H1 (cell line): ENCODE data around the gene IGFBP6.

Experiments
- CEBPB ChIP-seq: IDR thresholded peaks from 2 replicates; pipeline ENCODE4 v1.6.1; 2012; ENCODE audit warnings: low read depth, low read length
- EP300 ChIP-seq, 2 experiments: IDR thresholded peaks; 1 replicate in 1 of 2; 2 replicates in 1 of 2; pipeline ENCODE4 v1.6.1; 2011 to 2012; ENCODE audit warnings: low read depth in 2 of 2, low read length in 2 of 2, mild to moderate bottlenecking in 2 of 2, borderline replicate concordance in 1 of 2, inconsistent platforms in 1 of 2, moderate library complexity in 1 of 2
- EZH2 ChIP-seq: fragments of 200-600 bp; sonication (generic); IDR thresholded peaks from 2 replicates; pipeline ENCODE4 v1.7.1; 2012; ENCODE audit warnings: low read depth, mild to moderate bottlenecking, moderate library complexity, low read length, inconsistent platforms; ENCODE audit not compliant: severe bottlenecking
- POU5F1 ChIP-seq: IDR thresholded peaks from 2 replicates; pipeline ENCODE4 v1.6.1; 2011; ENCODE audit warnings: low read depth, mild to moderate bottlenecking, low read length, moderate library complexity
- RAD21 ChIP-seq, 2 experiments: IDR thresholded peaks in 1 of 2; conservative IDR thresholded peaks in 1 of 2; 2 replicates each; pipeline ENCODE4 v1.6.1; 2011; ENCODE audit warnings: low read depth in 2 of 2, low read length in 2 of 2, improper control_type of control experiment in 1 of 2, inconsistent platforms in 1 of 2, mild to moderate bottlenecking in 1 of 2, moderate library complexity in 1 of 2
- YY1 ChIP-seq: IDR thresholded peaks from 2 replicates; pipeline ENCODE4 v1.6.1; 2011; ENCODE audit warnings: low read depth, mild to moderate bottlenecking, low read length
- TF ChIP-seq, protein P1 (sequence below): IDR thresholded peaks from 2 replicates; pipeline ENCODE4 v1.6.1; 2012; ENCODE audit warnings: low read length, inconsistent platforms
- TF ChIP-seq, protein P2 (sequence below): IDR thresholded peaks from 2 replicates; pipeline ENCODE4 v1.6.1; 2011; ENCODE audit warnings: low read length, improper control_type of control experiment
- TF ChIP-seq, protein P3 (sequence below), 3 experiments: IDR thresholded peaks; 1 replicate in 2 of 3; 2 replicates in 1 of 3; pipeline versions ENCODE4 v1.5.1 to v1.6.1; 2011; ENCODE audit warnings: low read length in 3 of 3, mild to moderate bottlenecking in 3 of 3, inconsistent platforms in 2 of 3, low read depth in 1 of 3, moderate library complexity in 1 of 3; ENCODE audit not compliant: insufficient read depth in 1 of 3; ENCODE audit errors: control extremely low read depth in 1 of 3

DNA sequence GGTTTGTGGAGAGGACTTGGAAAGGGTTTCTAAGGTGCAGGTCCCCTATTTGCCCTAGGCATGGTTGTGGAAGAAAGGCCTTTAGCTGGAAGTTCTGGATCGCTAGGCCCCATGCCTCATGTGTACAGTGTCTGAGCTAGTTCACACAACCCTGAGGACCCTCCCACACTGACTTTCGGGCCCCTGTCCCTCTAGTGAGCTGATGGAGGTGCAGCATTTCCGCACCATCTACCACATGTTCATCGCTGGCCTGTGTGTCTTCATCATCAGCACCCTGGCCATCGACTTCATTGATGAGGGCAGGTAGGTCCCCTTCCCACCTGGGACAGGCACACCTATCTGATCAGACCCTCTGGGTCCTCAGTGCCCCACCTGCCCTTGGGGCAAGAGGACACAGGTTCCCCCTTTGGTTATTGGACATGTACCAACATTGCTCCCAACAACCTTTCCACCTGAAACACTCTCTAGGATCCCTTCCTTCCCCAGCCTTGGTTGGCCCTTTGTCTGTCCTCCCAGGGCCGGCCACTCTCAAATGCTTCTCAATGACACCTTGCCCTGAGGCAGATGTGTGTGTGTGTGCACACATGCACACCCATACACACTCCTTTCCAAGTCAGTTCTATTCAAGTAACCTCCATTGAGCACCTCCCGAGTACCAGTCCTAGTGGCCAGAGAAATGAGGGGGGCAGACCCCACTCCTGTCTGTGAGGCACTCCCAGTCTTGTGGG lies 8.4 kb downstream of the IGFBP6 start:
- TF ChIP-seq EZH2 (no peak), RAD21 (IDR thresholded peaks at IDR 0.05 in 1 of 2, conservative IDR thresholded peaks at IDR 0.05 in 1 of 2; ENCODE audit: low read depth in 2 of 2, low read length in 2 of 2) (no peak), POU5F1 (no peak), CEBPB (no peak), EP300 (IDR thresholded peaks at IDR 0.05; ENCODE audit: borderline replicate concordance in 1 of 2, low read depth in 2 of 2, low read length in 2 of 2) (no peak), YY1 (no peak)
- TF ChIP-seq, protein P1, sequence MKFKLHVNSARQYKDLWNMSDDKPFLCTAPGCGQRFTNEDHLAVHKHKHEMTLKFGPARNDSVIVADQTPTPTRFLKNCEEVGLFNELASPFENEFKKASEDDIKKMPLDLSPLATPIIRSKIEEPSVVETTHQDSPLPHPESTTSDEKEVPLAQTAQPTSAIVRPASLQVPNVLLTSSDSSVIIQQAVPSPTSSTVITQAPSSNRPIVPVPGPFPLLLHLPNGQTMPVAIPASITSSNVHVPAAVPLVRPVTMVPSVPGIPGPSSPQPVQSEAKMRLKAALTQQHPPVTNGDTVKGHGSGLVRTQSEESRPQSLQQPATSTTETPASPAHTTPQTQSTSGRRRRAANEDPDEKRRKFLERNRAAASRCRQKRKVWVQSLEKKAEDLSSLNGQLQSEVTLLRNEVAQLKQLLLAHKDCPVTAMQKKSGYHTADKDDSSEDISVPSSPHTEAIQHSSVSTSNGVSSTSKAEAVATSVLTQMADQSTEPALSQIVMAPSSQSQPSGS, result no peak
- TF ChIP-seq, protein P2, sequence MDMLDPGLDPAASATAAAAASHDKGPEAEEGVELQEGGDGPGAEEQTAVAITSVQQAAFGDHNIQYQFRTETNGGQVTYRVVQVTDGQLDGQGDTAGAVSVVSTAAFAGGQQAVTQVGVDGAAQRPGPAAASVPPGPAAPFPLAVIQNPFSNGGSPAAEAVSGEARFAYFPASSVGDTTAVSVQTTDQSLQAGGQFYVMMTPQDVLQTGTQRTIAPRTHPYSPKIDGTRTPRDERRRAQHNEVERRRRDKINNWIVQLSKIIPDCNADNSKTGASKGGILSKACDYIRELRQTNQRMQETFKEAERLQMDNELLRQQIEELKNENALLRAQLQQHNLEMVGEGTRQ, result no peak
- TF ChIP-seq, protein P3, sequence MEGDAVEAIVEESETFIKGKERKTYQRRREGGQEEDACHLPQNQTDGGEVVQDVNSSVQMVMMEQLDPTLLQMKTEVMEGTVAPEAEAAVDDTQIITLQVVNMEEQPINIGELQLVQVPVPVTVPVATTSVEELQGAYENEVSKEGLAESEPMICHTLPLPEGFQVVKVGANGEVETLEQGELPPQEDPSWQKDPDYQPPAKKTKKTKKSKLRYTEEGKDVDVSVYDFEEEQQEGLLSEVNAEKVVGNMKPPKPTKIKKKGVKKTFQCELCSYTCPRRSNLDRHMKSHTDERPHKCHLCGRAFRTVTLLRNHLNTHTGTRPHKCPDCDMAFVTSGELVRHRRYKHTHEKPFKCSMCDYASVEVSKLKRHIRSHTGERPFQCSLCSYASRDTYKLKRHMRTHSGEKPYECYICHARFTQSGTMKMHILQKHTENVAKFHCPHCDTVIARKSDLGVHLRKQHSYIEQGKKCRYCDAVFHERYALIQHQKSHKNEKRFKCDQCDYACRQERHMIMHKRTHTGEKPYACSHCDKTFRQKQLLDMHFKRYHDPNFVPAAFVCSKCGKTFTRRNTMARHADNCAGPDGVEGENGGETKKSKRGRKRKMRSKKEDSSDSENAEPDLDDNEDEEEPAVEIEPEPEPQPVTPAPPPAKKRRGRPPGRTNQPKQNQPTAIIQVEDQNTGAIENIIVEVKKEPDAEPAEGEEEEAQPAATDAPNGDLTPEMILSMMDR (IDR thresholded peaks at IDR 0.05; ENCODE audit: control extremely low read depth in 1 of 3, insufficient read depth in 1 of 3, low read depth in 1 of 3, low read length in 3 of 3), result no peak
